Measurements from ENCODE around the gene PTPRH. TPM values are rescaled to one million over a fixed set of nuclear protein-coding genes. Genes with fewer than 3 reads are reported as not detected.

The PTPRH gene
- total RNA-seq, result 0.16 TPM in 1 of 2 replicates, not detected in the other

- no peaks in the 10 kb centered on the region for H3K36me3 Mint-ChIP-seq (ENCODE audit: low read depth)
- DNase-seq (ENCODE audit: low spot score), result no peak
- intact Hi-C loops (cut with micrococcal nuclease), result no loop called here
- H3K27ac Mint-ChIP-seq, result no peak within 1 kb of the TSS
- peaks cover 11% of the 10 kb centered on the region for H3K4me1 Mint-ChIP-seq (ENCODE audit: low read depth)
- peaks cover 8% of the 10 kb centered on the region for H3K27me3 Mint-ChIP-seq (ENCODE audit: insufficient read depth)
- no peak within 1 kb of the TSS for H3K4me3 Mint-ChIP-seq
- peaks cover 5% of the 10 kb centered on the region for H3K9me3 Mint-ChIP-seq
Observed at GRCh38 chr19:55208880-55209692, at the start of gene PTPRH. PTPRH (minus strand) TSS chr19:55209501; CDS start chr19:55209433, 68 bp downstream.

GRCh38 chr19:55258476-55258827 lies 49.2 kb upstream of the PTPRH start:
- no peaks in the 10 kb centered on the region for H3K27me3 Mint-ChIP-seq (ENCODE audit: insufficient read depth)
- peak overlapping the region; percentile 84 for H3K4me3 Mint-ChIP-seq
- peaks cover 23% of the 10 kb centered on the region for H3K36me3 Mint-ChIP-seq (ENCODE audit: low read depth)

GRCh38 chr19:55257461-55258420 lies 48.4 kb upstream of the PTPRH start:
- Mint-ChIP-seq H3K27ac (peak overlapping the region; percentile 95), H3K27me3 (ENCODE audit: insufficient read depth) (no peaks in the 10 kb centered on the region), H3K4me1 (ENCODE audit: low read depth) (peaks cover 59% of the 10 kb centered on the region), H3K4me3 (peak overlapping the region; percentile 96), H3K9me3 (no peaks in the 10 kb centered on the region), H3K36me3 (ENCODE audit: low read depth) (peaks cover 21% of the 10 kb centered on the region)
- intact Hi-C loops (cut with micrococcal nuclease), result loop anchor here (5.0 to 10.0 kb wide), 4 partner anchors 35 to 385 kb away; partner anchors contain the start of genes ZNF579, ZNF580 and ZNF581
- DNase-seq (ENCODE audit: low spot score), result peak; percentile 11

More at GRCh38 chr19:55258476-55258827, 49.2 kb upstream of the PTPRH start:
- H3K27ac Mint-ChIP-seq, result no peak overlapping the region
- intact Hi-C loops (cut with micrococcal nuclease), result loop anchor here (5.0 to 10.0 kb wide), 4 partner anchors 34 to 384 kb away; partner anchors contain the start of genes ZNF579, ZNF580 and ZNF581
- H3K4me1 Mint-ChIP-seq (ENCODE audit: low read depth), result peaks cover 52% of the 10 kb centered on the region
- H3K9me3 Mint-ChIP-seq, result no peaks in the 10 kb centered on the region
- peak; percentile 41 for DNase-seq (ENCODE audit: low spot score)

GRCh38 chr19:55256562-55257460 lies 47.5 kb upstream of the PTPRH start:
- Mint-ChIP-seq H3K27ac (peak overlapping the region; percentile 95), H3K4me3 (peak overlapping the region; percentile 96), H3K4me1 (ENCODE audit: low read depth) (peaks cover 68% of the 10 kb centered on the region), H3K36me3 (ENCODE audit: low read depth) (peaks cover 20% of the 10 kb centered on the region), H3K27me3 (ENCODE audit: insufficient read depth) (no peaks in the 10 kb centered on the region), H3K9me3 (no peaks in the 10 kb centered on the region)
- DNase-seq (ENCODE audit: low spot score), result peak; percentile 4
- intact Hi-C loops (cut with micrococcal nuclease), result loop anchor here (5.0 to 10.0 kb wide), 4 partner anchors 35 to 385 kb away; partner anchors contain the start of genes ZNF579, ZNF580 and ZNF581

GRCh38 chr19:55255618-55256423 lies 46.5 kb upstream of the PTPRH start:
- Mint-ChIP-seq H3K4me1 (ENCODE audit: low read depth) (peaks cover 78% of the 10 kb centered on the region), H3K4me3 (peak overlapping the region; percentile 96), H3K9me3 (no peaks in the 10 kb centered on the region), H3K27ac (peak overlapping the region; percentile 95), H3K27me3 (ENCODE audit: insufficient read depth) (no peaks in the 10 kb centered on the region), H3K36me3 (ENCODE audit: low read depth) (peaks cover 29% of the 10 kb centered on the region)
- intact Hi-C loops (cut with micrococcal nuclease), result loop anchor here (2.0 to 10.0 kb wide), 5 partner anchors 36 to 386 kb away; partner anchors contain the start of genes DNAAF3, ZNF579, ZNF580 and ZNF581
- DNase-seq (ENCODE audit: low spot score), result peak; percentile 29

- Mint-ChIP-seq H3K9me3 (no peaks in the 10 kb centered on the region), H3K27me3 (ENCODE audit: insufficient read depth) (no peaks in the 10 kb centered on the region), H3K4me3 (peak overlapping the region; percentile 96), H3K27ac (peak overlapping the region; percentile 95), H3K36me3 (ENCODE audit: low read depth) (peaks cover 31% of the 10 kb centered on the region), H3K4me1 (ENCODE audit: low read depth) (peaks cover 74% of the 10 kb centered on the region)
- no peak for DNase-seq (ENCODE audit: low spot score)
- intact Hi-C loops (cut with micrococcal nuclease), result loop anchor here (1.0 to 10.0 kb wide), 3 partner anchors 26 to 170 kb away; partner anchors contain the start of genes DNAAF3 and HSPBP1
Observed at GRCh38 chr19:55254625-55254977, 45.3 kb upstream of the PTPRH start.

GRCh38 chr19:55253842-55254624 lies 44.7 kb upstream of the PTPRH start:
- peak; percentile 53 for DNase-seq (ENCODE audit: low spot score)
- peaks cover 71% of the 10 kb centered on the region for H3K4me1 Mint-ChIP-seq (ENCODE audit: low read depth)
- no peaks in the 10 kb centered on the region for H3K9me3 Mint-ChIP-seq
- peak overlapping the region; percentile 96 for H3K4me3 Mint-ChIP-seq
- H3K27ac Mint-ChIP-seq, result peak overlapping the region; percentile 95
- H3K27me3 Mint-ChIP-seq (ENCODE audit: insufficient read depth), result no peaks in the 10 kb centered on the region
- intact Hi-C loops (cut with micrococcal nuclease), result loop anchor here (1.0 to 10.0 kb wide), 3 partner anchors 26 to 169 kb away; partner anchors contain the start of genes DNAAF3 and HSPBP1
- H3K36me3 Mint-ChIP-seq (ENCODE audit: low read depth), result peaks cover 31% of the 10 kb centered on the region

GRCh38 chr19:55252760-55253663 lies 43.7 kb upstream of the PTPRH start:
- peak overlapping the region; percentile 96 for H3K4me3 Mint-ChIP-seq
- H3K36me3 Mint-ChIP-seq (ENCODE audit: low read depth), result peaks cover 31% of the 10 kb centered on the region
- peaks cover 80% of the 10 kb centered on the region for H3K4me1 Mint-ChIP-seq (ENCODE audit: low read depth)
- no peak for DNase-seq (ENCODE audit: low spot score)
- no peaks in the 10 kb centered on the region for H3K27me3 Mint-ChIP-seq (ENCODE audit: insufficient read depth)
- peak overlapping the region; percentile 95 for H3K27ac Mint-ChIP-seq
- H3K9me3 Mint-ChIP-seq, result no peaks in the 10 kb centered on the region
- intact Hi-C loops (cut with micrococcal nuclease), result loop anchor here (10.0 kb wide), 1 partner anchor 168 kb away; no protein-coding TSS in a partner anchor

- H3K27ac Mint-ChIP-seq, result peak overlapping the region; percentile 96
- no peaks in the 10 kb centered on the region for H3K9me3 Mint-ChIP-seq
- intact Hi-C loops (cut with micrococcal nuclease), result loop anchor here (10.0 kb wide), 1 partner anchor 167 kb away; no protein-coding TSS in a partner anchor
- H3K4me3 Mint-ChIP-seq, result peak overlapping the region; percentile 84
- DNase-seq (ENCODE audit: low spot score), result peak; percentile 28
- H3K36me3 Mint-ChIP-seq (ENCODE audit: low read depth), result peaks cover 26% of the 10 kb centered on the region
- no peaks in the 10 kb centered on the region for H3K27me3 Mint-ChIP-seq (ENCODE audit: insufficient read depth)
- peaks cover 69% of the 10 kb centered on the region for H3K4me1 Mint-ChIP-seq (ENCODE audit: low read depth)
Observed at GRCh38 chr19:55251341-55252081, 42.2 kb upstream of the PTPRH start.

All from activated T-helper 1 cell treated with anti-CD3 and anti-CD28 coated beads, Interleukin-12 subunit alpha, Interleukin-12 subunit beta, Interleukin-2, Interleukin-4 antibody, amounts not matched to agents 30 ng/mL and 10 ng/mL and 1 ng/mL, durations not matched to agents 14 hours and 24 hours and 36 hours (primary cell).